ENCODE data around the gene CPNE1.

The CPNE1 gene

GRCh38 chr20:35653893-35654292 lies 10.8 kb downstream of the CPNE1 start:
- no peak for DNase-seq (ENCODE audit: low read depth in 2 of 2)

- DNase-seq (ENCODE audit: low read depth in 2 of 2) = no peak
Measured at GRCh38 chr20:35653430-35653734, 11.3 kb downstream of the CPNE1 start.

- DNase-seq (ENCODE audit: low read depth in 2 of 2) = no peak
Measured at GRCh38 chr20:35652641-35653429, 11.9 kb downstream of the CPNE1 start.

- no peak for DNase-seq (ENCODE audit: low read depth in 2 of 2)
Measured at GRCh38 chr20:35651958-35652357, 12.7 kb downstream of the CPNE1 start.

GRCh38 chr20:35650632-35651031 lies 14.1 kb downstream of the CPNE1 start:
- DNase-seq (ENCODE audit: low read depth in 2 of 2) = no peak

- DNase-seq (ENCODE audit: low read depth in 2 of 2) = no peak
Measured at GRCh38 chr20:35648836-35649235, 15.9 kb downstream of the CPNE1 start.

GRCh38 chr20:35644806-35645205 lies 19.9 kb downstream of the CPNE1 start:
- DNase-seq (ENCODE audit: low read depth in 2 of 2) = no peak

- DNase-seq (ENCODE audit: low read depth in 2 of 2) = no peak
Measured at GRCh38 chr20:35643045-35643444, 21.7 kb downstream of the CPNE1 start.

- DNase-seq (ENCODE audit: low read depth in 2 of 2) = no peak
Measured at GRCh38 chr20:35641743-35642142, 23.0 kb downstream of the CPNE1 start.

GRCh38 chr20:35640724-35641123 lies 24.0 kb downstream of the CPNE1 start:
- DNase-seq (ENCODE audit: low read depth in 2 of 2) = no peak

- no peak for DNase-seq (ENCODE audit: low read depth in 2 of 2)
Measured at GRCh38 chr20:35638751-35639150, 25.9 kb downstream of the CPNE1 start.

- DNase-seq (ENCODE audit: low read depth in 2 of 2) = no peak
Measured at GRCh38 chr20:35637276-35637675, 27.4 kb downstream of the CPNE1 start.

- no peak for DNase-seq (ENCODE audit: low read depth in 2 of 2)
Measured at GRCh38 chr20:35636095-35636494, 28.6 kb downstream of the CPNE1 start.

- no peak for DNase-seq (ENCODE audit: low read depth in 2 of 2)
Measured at GRCh38 chr20:35635652-35636051, 29.0 kb downstream of the CPNE1 start.

- DNase-seq (ENCODE audit: low read depth in 2 of 2) = no peak
Measured at GRCh38 chr20:35632539-35633115, 32.1 kb downstream of the CPNE1 start.

GRCh38 chr20:35630636-35631035 lies 34.1 kb downstream of the CPNE1 start:
- no peak for DNase-seq (ENCODE audit: low read depth in 2 of 2)

- no peak for DNase-seq (ENCODE audit: low read depth in 2 of 2)
Measured at GRCh38 chr20:35629427-35630145, 35.1 kb downstream of the CPNE1 start.

GRCh38 chr20:35627121-35627520 lies 37.6 kb downstream of the CPNE1 start:
- DNase-seq (ENCODE audit: low read depth in 2 of 2) = no peak

- DNase-seq (ENCODE audit: low read depth in 2 of 2) = no peak
Measured at GRCh38 chr20:35626386-35627001, 38.2 kb downstream of the CPNE1 start.

- no peak for DNase-seq (ENCODE audit: low read depth in 2 of 2)
Measured at GRCh38 chr20:35625584-35626385, 38.9 kb downstream of the CPNE1 start.

- no peak for DNase-seq (ENCODE audit: low read depth in 2 of 2)
Measured at GRCh38 chr20:35621560-35621946, 43.1 kb downstream of the CPNE1 start.
